HG02938 (cell line): Measurements from ENCODE around the gene MPI.
"Not testable (repeated sequence)": the region's sequence is repeated elsewhere in the genome, so short reads cannot be mapped to it uniquely, and the experiment has no call there.

Experiments
- ATAC-seq: cut with Tn5 transposase; IDR thresholded peaks from one replicate; pipeline ENCODE4 v1.9.1; 2021; ENCODE audit warnings: mild to moderate bottlenecking, moderate library complexity; ENCODE audit not compliant: unreplicated experiment

Gene MPI

DNA sequence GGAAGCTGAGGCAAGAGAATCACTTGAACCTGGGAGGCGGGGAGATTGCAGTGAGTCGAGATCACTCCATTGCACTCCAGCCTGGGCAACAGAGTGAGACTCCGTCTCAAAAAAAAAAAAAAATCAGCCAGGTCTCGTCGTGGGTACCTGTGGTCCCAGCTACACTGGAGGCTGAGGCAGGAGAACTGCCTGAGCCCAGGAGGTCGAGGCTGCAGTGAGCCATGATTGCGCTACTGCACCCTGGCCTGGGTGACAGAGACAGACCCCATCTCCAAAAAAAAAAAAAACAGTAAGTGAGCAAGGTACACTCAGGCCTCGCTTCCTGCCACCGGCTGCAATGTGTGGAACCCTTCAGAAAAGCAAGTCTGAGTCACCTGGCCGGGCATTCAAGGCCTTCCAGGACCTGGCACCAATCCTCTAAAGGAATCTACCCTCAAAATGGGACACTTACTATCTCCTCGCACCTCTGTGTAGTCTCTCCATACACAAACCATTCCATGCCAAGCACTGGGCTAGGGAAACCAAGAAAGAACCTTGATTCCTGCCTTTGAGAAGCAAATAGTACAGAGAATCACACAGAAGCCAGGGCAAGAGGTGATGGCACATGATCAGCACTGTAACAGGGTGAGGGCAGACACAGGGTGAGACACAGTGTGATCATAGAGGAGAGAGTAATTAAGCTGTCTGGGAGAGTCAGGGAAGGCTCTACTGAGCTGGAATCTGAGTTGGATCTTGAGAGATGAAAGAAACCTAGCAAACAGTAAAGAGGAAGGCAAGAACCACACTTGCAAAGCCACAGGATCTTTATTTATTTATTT lies 26.4 kb upstream of the MPI start:
- no peak for ATAC-seq

DNA sequence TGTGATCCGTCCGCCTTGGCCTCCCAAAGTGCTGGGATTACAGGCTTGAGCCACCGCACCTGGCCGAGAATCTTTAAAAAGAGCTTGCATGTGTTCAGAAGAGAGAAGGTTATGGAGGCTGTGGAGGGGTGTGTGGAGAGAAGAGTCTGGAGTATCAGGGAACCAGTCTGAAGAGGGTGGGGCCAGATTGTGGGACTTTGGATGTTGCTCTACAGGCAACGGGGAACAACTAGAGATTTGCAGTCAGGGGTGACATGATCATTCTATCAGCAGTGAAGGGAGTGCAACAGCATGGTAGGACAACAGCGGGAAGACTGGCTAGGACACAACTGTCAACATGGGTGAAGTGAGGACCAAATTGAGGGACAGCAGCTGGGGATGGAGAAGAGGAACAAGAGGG lies 25.5 kb upstream of the MPI start:
- no peak for ATAC-seq

DNA sequence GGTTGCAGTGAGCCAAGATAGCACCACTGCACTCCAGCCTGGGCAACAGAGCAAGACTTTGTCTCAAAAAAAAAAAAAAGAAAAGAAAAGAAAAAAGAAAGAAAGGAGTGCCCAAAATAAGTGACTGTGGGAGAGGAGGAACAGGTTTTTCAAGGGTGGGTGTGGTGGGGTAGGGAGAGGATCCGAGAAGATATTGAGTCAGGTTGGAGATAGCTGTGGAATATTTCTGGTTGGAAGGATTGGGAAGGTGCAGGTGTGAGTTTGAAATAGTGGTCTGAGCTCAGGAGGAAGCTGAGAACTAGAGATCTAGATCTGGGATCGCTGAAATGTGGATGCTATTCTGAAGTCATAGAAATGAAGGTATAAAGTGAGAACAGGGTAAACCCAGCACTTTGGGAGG lies 24.5 kb upstream of the MPI start:
- no peak for ATAC-seq

DNA sequence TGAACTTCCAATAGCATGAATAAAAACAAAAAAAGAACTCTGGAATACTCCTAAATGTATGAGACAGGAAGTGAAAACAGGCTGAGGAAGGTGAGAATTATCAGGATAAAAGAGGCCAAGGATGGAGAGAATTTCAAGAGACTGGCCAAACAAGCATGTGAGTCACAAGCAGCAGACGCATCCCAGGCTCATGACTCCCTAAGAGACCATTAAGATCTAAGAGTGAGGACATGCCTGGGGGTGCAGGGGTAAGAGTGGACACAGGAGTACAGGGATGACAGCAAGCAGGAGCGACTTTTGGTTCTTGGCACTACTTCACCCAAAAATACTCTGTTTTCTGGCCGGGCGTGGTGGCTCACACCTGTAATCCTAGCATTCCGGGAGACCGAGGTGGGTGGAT lies 23.8 kb upstream of the MPI start:
- ATAC-seq = no peak

DNA sequence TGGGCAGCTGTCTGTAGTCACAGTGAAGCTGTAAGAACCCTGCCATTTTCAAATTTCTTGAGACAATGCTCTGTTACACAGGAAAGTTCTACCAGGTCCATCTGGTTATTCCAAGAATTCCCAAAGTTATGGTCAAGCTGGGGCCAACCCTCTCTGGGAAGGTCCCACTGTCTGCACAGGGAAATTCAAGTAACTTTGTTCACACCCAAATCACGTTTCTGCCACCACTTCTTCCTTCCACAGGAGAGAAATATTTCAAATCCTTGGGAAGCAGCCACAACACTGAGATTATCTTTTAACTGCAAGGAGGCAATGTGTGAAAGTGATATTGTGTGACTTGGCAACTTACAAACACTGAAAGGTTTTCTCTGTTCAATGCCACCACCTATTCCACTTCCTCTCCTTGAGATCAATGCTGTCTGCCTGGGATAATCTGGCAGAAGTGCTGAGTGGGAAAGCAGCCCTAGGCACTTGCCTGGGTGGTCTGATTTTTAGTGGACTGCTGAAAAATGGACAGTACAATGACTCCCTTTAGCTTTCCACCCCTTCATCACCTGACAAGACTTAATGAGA lies 22.3 kb upstream of the MPI start:
- no peak for ATAC-seq

DNA sequence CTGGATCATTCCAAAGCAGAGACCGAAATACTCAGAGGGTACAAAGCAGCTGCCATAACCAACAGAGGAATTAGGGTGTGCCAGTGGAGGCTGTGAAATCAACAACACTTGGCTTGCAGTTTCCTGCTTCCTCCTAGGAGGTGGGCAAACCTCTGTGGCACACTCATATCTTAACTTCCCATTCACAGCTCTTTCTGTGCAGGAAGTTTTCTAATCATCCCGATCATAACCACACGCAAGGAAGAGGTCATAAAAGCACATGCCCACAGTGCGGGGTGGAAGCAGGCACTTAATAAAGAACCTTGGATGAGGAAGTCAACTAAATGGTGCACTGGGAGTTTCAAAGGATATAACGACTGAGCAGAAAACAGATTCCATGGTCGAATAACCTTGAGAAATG lies 21.8 kb upstream of the MPI start:
- ATAC-seq = no peak

DNA sequence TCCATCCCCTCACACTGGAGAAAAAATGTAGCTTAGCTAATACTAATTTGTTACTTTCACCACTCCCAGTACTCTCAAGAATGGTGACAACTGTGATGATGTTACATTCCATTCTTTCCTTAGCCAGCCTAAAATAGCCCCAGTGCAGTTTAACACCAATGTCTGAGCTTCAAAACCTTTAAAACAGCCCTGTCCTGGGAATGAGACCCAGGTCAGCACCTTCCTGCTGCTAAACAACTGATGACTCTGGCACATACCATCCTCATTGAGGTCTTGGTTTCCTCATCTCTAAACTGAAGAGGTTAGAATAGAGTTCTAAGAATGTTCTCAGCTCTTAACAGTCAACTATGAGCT lies 20.5 kb upstream of the MPI start:
- ATAC-seq = no peak

DNA sequence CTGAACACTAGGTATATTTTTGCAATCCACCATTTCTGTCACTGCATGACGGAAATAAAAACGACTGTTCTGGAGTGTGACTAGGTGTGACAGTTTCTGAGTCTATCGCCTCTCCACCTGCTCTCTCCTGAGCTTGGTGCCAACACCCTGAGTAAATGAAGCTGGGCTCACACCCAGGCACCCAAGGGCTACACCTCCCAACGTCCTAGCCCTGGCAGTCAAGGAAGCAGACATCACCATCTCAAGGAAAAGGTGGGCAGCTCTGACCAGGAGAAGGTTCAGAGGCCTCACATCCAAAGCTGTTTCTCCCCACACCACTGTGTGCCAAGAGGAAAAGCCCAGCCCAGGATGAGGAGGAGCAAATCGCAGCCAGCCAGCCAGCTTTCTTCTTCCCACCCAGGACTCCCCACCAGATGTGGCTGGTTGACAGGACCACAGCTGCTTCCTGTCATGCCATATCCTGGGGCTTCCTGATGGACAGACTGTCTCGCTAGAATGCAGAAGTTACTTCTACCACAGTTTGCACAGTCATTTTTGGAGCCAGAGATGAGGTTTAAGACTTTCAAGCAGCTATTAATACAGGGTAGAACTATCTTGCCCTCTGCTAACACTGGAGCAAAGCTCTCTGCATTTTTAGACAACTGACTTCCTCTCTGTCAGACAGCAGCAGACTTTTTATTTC lies 20.0 kb upstream of the MPI start:
- peak; percentile 50 for ATAC-seq

DNA sequence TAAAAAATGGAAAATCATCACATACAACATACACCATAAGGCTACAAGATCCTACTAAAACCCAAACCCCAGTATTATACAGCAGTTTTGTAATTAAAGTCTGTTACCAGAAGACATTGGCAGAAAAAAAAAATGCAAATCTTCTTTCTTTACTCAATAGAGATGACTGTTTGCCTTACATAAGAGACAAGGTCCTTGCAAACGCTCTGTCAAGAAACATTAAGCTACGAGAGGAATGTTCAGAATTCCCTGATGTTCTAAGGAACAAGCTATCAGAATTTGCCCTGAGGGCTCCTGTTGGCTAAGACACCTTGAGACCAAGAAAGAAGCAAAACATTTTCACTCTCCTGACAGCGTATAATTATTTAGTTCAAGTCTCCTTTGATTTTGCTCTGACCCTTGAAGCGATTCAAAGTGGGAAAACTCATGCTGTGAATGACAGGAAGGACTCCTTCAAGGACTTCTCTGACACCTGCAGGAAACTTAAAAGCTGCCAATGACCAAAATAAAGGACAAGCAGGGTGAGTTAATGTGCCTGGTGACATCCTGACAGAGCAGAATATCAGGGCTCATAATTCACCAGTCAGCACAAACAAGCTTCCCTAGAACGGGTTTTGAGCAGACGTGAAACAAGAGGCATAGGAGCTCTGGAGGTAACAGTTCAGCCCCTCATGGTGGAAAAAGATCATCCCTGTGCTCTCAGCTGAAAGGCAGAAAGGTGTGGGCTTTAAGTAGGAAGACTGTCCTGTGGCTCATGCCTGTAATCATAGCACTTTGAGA lies 19.2 kb upstream of the MPI start:
- ATAC-seq = no peak

DNA sequence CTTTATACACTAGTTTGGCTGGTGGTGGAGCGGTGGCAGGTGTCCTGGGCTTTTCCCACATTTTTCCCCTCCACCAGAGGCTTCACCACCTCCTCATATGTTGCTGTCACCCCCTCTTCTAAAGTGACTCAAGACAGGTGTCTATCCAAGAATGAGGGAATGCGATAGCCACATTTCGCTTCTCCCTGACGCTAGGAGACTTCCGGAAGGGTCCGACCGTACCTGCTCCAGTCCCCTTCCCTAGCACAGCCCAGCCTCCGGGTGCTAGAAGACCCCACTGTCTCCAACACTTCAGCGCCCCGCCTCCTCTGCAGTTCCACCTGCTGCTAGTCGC lies 17.2 kb upstream of the MPI start:
- no peak for ATAC-seq

DNA sequence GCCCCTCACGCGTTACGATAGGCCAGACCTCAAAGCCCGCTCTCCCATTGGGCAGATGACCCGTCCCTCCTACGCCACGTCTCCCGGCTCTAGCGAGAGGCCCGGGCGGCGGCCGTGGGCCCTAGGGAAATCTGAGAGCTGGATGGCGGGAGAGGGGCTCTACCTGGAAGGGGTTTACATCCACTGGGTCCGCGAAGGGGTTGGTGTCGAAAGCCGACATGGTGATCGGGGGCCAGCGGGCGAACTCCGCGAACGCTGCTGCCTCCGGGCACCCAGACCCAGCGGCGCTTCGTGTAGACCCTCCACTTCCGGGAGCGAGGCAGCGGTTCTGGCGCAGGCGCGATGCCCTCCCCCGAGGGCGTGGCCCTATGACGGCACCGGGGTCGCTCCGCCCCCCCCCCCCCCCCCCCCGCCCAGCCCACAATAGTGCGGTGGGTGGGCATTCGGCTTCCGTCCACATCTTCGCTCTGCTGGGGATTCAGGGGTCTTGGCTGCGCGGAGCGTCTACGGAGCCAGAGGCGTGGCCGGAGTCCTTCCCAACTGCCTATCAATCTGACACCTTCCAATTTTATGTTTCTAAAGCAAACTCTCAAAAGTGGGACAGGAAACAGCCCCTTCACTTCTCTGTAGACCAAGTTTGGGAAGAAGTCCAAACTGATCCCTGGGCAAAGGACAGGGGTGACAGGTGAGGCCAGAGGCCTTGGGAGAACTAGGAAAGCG lies 16.6 kb upstream of the MPI start, which contains the start of gene SCAMP2:
Gene SCAMP2, minus strand, starts transcription at position 330 of the 720 bp plus-strand sequence. Its CDS starts 110 bp downstream, at position 220.
- peak; percentile 84 for ATAC-seq

DNA sequence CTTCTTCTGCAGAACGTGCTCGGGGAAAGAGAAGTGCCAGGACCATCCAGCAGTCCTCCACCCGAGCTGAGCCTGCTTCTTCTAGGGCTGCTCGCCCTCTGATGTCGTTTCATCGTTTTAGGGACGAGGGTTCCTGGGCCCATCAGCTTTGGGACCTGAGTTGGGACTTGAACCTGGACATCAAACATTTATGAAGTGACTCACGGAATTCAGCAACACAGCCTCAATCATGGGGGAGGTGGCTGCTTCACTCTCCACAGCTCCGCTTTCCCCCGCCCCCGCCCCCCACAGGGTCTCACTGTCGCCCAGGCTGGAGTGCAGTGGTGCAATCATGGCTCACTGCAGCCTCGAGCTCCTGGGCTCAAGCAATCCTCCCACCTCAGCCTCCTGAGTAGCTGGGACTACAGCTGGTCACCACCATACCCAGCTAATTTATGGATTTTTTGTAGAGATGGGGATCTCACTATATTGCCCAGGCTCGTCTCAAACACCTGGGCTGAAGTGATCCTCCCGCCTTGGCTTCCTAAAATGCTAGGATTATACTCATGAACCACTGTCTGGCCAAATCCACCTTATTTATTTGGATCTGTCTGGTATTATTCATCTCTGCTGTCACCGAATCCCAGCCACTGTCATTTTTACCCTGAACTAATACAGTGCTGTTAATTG lies 16.0 kb upstream of the MPI start:
- ATAC-seq = no peak

DNA sequence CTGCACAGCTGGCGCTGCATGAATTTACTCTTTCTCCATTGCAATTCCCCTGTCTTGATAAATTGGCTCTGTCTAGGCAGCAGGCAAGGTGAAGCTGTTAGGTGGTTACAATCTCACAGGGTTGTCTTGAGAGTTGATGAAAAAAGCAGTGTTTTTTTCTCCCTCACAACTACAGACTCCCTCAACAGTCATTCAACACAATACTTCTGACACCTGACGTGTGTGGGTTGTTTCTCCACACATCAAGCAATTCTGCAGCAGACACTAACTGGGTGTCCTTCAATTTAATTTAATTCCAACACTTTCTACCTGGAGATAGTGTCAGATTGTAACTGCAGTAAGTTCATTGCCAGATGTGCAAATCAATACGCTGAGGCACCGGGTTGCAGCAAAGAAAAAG lies 11.6 kb upstream of the MPI start:
- ATAC-seq = no peak

DNA sequence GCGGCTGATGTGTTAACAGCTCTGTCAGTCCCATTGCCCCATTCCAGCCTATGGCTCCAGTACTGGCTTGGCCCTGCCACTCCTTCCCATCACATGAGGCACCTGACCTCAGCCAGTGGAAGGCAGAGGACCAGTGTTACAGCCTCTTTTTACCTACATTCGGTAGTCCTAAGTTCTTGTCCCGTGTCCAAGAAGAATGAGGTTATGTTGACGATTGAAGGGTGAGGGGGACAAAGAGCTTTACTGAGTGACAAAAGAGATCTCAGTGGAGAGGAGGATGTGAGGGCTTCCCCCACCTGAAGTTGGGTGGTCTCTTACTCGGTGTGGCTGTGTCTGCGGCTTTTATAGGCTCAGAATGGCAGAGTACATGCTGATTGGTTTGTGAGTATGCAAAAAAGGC lies 7.3 kb upstream of the MPI start:
- no peak for ATAC-seq

DNA sequence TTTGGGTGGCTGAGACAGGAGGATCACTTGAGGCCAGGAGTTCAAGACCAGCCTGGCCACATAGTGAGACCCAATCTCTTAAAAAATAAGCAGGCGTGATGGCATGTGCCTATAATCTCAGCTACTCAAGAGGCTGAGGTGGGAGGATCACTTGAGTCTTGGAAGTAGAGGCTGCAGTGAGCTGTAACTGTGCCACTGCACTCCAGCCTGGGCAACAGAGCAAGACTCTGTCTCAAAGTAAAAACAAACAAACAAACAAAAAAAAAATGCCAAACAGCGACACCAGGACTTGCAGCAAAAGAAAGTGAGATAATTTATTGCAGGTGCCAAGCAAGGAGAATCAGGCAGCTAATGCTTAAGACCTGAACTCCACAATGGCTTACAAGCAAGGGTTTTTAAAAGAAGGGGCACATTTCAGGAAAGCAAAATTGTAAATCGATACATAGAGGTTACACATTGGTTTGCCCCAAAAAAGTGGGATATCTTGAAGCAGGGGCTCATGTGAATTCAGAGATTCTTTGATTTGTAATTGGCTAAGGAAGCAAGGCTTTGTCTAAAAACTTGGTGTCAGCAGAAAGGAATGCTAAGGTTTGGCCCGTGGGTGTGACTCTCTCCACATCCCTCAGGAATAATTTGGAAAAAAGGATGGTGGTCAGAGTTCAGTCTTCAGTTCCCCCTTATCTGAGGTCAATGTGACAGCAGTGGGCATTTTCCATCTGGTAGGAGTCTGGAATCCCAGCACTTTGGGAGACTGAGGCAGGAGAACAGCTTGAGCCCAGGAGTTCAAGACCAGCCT lies 5.2 kb upstream of the MPI start:
- ATAC-seq = no peak

DNA sequence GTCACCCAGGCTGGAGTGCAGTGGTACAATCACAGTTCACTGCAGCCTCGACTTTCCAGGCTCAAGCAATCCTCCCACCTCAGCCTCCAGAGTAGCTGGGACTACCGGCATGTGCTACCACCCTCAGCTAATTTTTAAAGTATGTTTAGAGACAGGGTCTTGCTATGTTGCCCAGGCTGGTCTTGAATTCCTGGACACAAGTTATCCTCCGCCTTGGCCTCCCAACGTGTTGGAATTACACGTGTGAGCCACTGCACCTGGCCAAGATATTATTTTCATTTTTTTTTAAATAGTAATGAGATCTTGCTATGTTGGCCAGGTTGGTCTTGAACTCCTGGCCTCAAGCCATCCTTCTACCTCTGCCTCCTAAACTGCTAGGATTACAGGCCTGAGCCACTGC lies 4.4 kb upstream of the MPI start:
- ATAC-seq = no peak

DNA sequence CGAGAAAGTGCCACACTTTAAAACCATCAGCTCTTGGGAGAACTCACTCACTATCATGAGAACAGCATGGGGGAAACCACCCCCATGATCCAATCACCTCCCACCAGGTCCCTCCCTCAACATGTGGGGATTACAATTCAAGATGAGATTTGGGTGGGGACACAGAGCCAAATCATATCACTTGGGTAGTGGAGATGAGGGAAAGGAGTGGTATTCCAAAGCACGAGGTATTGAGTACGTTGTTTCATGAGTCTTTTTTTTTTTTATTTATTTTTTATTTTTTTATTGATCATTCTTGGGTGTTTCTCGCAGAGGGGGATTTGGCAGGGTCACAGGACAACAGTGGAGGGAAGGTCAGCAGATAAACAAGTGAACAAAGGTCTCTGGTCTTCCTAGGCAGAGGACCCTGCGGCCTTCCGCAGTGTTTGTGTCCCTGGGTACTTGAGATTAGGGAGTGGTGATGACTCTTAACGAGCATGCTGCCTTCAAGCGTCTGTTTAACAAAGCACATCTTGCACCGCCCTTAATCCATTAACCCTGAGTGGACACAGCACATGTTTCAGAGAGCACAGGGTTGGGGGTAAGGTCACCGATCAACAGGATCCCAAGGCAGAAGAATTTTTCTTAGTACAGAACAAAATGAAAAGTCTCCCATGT lies 2.2 kb upstream of the MPI start:
- ATAC-seq = not testable (repeated sequence)

DNA sequence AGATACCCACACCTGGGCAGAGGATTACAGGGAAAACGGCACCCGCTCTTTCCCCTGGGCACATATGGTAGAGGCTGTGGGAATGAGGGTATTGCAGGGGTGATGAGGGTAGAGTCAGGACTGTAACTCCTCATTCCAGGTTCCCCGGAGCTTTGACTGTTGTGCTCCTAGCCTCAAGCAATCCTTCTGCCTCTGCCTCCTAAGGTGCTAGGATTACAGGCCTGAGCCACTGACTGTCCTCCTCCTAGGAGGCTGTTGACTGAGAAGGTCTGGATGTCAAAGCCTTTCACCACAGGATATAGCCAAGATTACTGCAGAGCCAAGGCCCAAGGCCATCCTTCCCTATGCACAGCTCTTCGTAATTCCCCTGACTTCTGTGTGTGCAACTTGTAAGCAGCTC lies 1.1 kb upstream of the MPI start:
- ATAC-seq = no peak

DNA sequence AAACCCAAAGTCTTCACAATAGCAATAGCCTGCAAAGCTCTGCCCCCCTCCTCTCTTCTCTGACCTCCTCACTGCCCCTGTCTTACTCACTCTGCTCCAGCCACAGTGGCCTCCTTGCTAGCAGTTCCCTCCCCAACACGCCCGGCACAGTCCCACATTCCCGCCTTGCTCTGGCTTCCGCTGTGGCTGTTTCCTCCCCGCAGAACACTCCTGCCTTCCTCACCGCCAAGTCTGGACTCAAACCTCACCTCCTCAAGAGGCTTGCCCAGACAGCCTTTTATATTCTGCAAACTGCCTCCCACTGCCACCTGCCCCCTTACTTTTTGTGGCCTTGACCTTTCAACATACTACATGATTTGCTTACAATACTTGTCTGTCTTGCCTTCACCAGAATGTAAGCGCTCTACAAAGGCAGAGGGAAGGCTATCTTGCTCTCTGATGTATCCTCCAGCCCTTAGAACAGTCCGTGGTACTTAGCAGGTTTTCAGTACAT lies 406 bp upstream of the MPI start:
- ATAC-seq = no peak
